Adrenal gland (tissue), 5 donors: Measurements from ENCODE around the gene NAB2.

Source experiments
- CTCF ChIP-seq, 6 experiments: fragments of 450-650 bp in 4 of 6; fragments of 200-600 bp in 2 of 6; sonication (generic) in 1 of 6; IDR thresholded peaks; 1 replicate in 5 of 6; 2 replicates in 1 of 6; pipeline versions ENCODE4 v1.5.1 to v1.8.0; 2016 to 2021; ENCODE audit warnings: antibody characterized with exemption in 6 of 6, mild to moderate bottlenecking in 2 of 6, moderate library complexity in 1 of 6
- POLR2A ChIP-seq, 2 donors: fragments of 450-650 bp; IDR thresholded peaks; one replicate each; pipeline ENCODE4 v1.6.1; 2017; ENCODE audit warnings: antibody characterized with exemption in 2 of 2, mild to moderate bottlenecking in 2 of 2, moderate library complexity in 1 of 2
- donor health status: DM: no; HTN: no; CAD: no.

GRCh38 chr12:57107456-57108155 lies 18.7 kb downstream of the NAB2 start:
- TF ChIP-seq CTCF (IDR thresholded peaks at IDR 0.05) (no peak), POLR2A (IDR thresholded peaks at IDR 0.05) (no peak)
